ENCODE data around the gene FCRL6.

DNA sequence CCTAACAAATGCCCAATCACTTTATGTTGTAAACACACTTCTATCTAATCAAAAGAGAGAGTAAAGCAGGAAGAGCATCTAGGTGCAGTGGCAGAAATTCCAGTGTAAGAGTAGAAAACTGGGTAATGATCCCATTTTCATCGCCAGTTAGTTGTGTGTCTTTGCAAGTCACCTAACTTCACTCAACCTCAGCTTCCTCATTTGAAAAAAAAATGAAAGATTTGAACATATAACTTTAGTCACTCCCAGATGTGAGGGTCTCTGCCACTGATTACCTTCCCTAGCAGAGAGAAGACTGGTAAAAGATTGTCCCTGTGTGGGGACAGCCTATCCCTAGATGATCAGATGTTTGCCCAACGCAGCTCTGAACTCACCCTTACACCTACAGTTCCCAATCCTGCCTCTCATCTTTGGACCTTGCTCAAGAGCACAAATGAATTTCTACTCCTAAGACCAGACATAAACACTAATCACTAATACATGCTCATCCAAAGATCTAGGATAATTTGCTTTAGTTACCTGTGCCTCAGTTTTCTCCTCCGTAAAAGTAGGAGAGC lies 46.6 kb upstream of the FCRL6 start:
- TF ChIP-seq, protein P1, sequence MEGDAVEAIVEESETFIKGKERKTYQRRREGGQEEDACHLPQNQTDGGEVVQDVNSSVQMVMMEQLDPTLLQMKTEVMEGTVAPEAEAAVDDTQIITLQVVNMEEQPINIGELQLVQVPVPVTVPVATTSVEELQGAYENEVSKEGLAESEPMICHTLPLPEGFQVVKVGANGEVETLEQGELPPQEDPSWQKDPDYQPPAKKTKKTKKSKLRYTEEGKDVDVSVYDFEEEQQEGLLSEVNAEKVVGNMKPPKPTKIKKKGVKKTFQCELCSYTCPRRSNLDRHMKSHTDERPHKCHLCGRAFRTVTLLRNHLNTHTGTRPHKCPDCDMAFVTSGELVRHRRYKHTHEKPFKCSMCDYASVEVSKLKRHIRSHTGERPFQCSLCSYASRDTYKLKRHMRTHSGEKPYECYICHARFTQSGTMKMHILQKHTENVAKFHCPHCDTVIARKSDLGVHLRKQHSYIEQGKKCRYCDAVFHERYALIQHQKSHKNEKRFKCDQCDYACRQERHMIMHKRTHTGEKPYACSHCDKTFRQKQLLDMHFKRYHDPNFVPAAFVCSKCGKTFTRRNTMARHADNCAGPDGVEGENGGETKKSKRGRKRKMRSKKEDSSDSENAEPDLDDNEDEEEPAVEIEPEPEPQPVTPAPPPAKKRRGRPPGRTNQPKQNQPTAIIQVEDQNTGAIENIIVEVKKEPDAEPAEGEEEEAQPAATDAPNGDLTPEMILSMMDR (IDR thresholded peaks at IDR 0.05 in 4 of 5, conservative IDR thresholded peaks at IDR 0.05 in 1 of 5) = no peak
- TF ChIP-seq POLR2A (IDR thresholded peaks at IDR 0.05) = no peak
